B cell (primary cell): ENCODE data around the gene TCF3.

Experiments used
- EZH2 ChIP-seq: IDR thresholded peaks from 2 replicates; pipeline ENCODE4 v1.6.1; 2012; ENCODE audit warnings: borderline replicate concordance, low read depth, mild to moderate bottlenecking, moderate library complexity, low read length; ENCODE audit not compliant: insufficient read depth, poor library complexity, severe bottlenecking
- TF ChIP-seq, protein P1 (sequence below): fragments of 200-600 bp; IDR thresholded peaks from one replicate; pipeline ENCODE4 v1.8.0; 2022; ENCODE audit warnings: antibody characterized with exemption, mild to moderate bottlenecking

DNA sequence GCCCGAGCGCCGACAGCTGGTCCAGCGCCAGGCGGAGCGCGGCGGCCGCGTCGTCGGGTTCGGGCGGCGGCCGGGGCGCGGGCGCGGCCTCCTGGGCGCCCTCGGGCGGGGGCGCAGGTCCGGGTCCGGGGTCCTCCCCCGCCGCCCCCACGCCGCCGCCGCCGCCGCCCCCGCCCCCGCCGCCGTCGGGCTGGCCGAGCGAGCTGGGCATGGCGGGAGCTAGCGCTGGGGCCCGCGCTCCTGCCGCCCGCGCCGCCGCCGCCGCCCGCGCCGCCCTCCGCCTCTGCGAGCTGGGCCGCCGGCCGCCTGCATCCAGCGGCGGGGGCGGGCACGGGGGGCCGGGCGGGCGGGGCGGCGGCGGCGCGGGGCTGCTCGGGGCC, 84.6 kb downstream of the TCF3 start:
- TF ChIP-seq, protein P1, sequence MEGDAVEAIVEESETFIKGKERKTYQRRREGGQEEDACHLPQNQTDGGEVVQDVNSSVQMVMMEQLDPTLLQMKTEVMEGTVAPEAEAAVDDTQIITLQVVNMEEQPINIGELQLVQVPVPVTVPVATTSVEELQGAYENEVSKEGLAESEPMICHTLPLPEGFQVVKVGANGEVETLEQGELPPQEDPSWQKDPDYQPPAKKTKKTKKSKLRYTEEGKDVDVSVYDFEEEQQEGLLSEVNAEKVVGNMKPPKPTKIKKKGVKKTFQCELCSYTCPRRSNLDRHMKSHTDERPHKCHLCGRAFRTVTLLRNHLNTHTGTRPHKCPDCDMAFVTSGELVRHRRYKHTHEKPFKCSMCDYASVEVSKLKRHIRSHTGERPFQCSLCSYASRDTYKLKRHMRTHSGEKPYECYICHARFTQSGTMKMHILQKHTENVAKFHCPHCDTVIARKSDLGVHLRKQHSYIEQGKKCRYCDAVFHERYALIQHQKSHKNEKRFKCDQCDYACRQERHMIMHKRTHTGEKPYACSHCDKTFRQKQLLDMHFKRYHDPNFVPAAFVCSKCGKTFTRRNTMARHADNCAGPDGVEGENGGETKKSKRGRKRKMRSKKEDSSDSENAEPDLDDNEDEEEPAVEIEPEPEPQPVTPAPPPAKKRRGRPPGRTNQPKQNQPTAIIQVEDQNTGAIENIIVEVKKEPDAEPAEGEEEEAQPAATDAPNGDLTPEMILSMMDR, result no peak
- no peak for TF ChIP-seq EZH2
